ENCODE data around the gene CGRRF1. TPM values are rescaled to one million over a fixed set of nuclear protein-coding genes. Genes with fewer than 3 reads are reported as not detected.

CGRRF1 gene
- total RNA-seq, 1 donor from 2014 or later = 13.7 TPM

- DNase-seq (ENCODE audit: low read depth) = no peak
Measured at GRCh38 chr14:54489318-54489683, 20.4 kb upstream of the CGRRF1 start.

DNA sequence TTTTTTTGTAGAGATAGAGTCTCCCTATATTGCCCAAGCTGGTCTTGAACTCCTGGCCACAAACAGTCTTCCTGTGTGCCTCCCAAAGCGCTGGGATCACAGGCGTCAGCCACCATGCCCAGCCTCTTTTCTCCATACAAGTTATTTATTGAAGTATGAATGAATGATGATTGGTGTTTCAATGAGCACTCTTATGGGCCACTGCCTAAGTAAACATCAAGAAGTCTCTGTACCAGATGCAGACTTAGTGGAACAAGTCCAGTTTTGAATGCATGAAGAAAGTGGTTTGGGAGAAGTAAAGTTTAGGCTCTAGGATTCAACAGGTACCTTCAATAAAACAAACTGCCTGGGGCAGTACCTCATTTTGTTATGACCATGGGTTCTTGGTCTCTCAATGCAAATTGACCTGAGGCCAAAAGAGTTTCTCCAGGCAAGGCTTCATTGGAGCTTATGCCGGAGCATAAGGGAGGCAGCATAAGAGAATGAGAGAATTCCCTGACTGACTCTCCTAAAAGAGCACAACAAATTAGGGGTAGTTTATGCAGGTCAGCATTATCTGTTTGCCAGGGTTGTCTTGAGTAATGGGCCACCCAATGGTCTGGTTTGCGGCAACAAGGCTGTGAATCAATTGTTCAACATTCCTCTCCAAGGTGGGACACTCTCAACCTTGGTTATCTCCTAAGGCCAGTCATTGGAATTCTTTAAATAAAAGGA is 19.8 kb upstream of the CGRRF1 start:
- DNase-seq (ENCODE audit: low read depth) = no peak

GRCh38 chr14:54490445-54491175 is 19.1 kb upstream of the CGRRF1 start:
- DNase-seq (ENCODE audit: low read depth) = no peak

DNA sequence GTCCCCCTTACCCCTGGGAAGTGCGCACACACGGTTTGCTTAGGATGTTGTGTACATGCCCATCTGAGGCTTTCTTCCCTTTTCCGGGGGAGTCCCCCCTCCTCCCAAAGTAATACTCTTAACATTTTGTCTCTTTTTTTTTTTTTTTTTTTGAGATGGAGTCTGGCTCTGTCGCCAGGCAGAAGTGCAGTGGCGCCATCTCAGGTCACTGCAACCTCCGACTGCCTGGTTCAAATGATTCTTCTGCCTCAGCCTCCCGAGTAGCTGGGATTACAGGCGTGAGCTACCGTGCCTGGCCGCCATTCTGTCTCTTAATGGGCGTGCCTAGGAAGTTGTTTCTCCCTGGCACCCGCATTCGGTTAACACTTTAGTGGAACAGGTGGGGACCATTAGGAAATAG is 16.4 kb upstream of the CGRRF1 start:
- DNase-seq (ENCODE audit: low read depth) = no peak

DNA sequence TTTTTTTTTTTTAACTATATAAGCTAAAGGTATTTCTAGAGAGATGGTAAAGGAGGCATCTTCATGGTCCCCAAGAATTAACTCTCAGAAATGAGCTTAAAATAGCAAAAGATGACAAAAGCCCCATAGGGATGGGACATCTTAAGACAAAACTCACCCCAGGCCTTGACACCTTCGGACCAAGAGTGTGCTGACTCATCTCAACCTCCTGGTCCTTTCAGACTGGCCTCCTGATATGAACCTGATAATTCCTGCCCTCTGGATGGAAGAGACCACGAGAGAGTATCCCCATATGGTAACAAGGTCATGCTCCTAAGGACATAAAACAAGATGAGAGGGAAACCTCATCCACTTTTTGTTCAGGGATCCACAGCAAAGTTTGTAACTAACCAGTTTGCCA is 12.5 kb upstream of the CGRRF1 start:
- no peak for DNase-seq (ENCODE audit: low read depth)

DNA sequence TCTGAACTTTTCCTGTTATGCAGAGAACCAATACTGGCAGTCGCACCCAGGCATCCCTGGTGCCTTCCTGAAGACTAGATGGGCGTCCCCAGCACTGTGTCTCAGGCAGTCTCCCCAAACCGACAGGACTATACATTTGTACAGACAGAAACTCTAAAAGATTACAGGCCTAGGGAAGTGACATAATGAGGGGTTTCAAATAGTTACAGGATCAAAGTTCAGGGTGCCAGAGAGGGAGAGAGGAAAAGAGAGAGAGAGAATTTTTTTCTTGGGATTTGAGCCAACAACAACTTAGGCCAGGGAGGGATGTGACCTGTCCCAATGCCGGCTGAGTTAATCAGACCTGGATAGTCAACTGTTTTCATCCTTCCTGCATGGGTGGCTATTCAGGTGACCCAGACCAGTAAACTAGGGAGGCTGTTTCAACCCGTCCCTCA is 11.6 kb upstream of the CGRRF1 start:
- no peak for DNase-seq (ENCODE audit: low read depth)

- no peak for DNase-seq (ENCODE audit: low read depth)
Measured at GRCh38 chr14:54498579-54498978, 11.1 kb upstream of the CGRRF1 start.

DNA sequence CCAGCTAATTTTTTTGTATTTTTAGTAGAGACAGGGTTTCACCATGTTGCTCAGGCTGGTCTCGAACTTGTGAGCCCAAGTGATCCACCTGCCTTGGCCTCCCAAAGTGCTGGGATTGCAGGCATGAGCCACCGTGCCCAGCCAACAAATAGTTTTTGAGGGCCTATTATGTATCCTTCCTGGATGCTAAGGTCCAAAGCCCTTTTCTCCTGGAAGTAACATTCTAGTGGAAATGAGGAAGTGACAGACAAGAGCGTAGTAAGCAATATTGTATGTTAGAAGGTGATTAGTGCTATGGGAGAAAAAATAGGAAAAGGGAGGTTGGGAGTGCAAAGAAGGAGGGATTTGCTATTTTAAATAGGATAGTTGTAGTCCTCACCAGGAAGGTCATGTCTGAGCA is 9.0 kb upstream of the CGRRF1 start:
- DNase-seq (ENCODE audit: low read depth) = no peak

DNA sequence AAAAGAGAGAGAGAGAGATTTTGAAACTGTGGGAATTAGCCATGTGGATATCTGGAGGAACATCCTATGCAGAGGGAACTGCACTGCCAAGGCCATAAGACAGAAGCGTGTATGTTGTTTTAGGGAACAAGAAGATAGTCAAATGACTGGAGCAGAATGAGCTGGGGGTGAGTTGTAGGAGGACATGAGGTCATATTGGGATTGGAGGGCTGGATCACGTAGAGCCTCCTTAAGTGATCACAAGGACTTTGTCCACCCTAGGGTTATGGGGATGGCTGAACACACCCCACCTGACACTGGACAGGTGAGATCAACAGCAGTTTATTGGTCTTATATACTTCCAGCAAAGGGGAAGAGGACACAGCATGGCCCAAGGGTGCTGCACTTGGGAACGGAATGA is 8.2 kb upstream of the CGRRF1 start:
- no peak for DNase-seq (ENCODE audit: low read depth)

DNA sequence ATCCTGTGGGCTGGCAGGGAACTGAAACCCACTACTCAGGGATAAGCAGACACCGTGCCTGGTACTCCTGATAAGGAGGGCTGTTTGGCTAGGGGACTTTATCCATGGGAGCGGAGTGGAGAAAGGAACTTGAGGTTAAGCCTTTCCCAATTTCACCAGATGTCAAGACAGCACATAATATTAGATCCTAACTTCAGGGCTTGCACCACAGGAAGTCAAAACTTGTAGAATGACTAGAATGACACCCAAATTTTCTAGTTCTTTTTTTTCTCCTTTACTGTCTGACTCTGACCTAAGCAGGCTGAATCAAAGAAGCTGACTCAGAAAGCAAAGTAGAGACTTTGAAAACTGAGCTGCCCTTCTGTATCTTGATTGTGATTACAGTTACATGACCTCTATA is 7.1 kb upstream of the CGRRF1 start:
- no peak for DNase-seq (ENCODE audit: low read depth)

DNA sequence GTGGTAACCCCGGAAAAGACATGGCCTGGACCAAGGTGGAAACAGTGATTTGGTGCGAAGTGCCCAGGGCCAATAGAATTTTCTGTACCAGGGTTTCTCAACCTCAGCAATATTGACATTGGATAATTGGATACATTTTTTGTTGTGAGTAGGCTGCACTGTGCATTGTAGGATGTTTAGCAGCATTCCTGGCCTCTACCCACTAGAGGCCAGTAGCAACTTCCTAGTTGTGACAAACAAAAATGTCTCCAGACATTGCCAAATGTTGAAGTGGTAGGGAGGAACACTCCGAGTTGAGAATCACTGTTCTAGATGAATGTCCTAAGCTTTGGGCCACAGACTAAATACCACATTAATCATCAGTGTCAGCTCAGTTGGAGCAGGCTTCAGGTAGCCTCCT is 6.2 kb upstream of the CGRRF1 start:
- no peak for DNase-seq (ENCODE audit: low read depth)

DNA sequence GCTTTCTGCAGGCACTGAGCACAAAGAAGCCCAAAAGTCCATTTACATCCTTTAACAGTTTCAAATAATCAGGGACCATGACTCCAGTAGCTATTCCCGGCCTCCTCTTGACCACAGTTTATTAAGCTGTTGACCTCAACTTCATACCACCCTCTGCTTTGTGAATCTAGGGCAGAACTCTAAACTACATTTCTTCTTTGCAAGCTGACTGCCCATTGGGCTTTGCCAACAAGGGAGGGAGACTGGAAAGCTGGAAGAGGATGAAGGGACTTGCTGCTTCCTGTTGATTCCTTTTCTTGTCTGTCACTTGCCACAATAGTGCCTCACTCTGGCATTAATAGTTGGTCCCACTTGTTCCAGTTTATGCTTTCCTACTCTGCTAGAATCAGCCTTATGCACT is 2.7 kb downstream of the CGRRF1 start:
- peak; percentile 61 for DNase-seq (ENCODE audit: low read depth)

DNA sequence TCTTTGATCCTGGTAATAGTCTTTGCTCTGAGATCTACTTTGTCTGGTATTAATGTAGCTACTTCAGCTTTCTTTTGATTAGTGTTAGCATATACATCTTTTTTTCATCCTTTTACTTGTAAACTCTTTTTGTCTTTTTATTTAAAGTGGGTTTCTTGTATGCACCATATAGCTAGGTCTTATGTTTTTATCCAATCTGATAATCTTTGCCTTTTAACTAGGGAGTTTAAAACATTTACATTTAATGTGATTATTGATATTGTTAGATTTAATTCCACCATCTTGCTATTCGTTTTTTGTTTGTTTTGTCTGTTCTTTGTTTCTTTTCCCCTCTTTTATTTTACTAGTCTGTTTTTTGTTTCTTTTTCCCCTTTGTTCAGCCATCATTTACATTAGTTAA is 6.0 kb downstream of the CGRRF1 start:
- no peak for DNase-seq (ENCODE audit: low read depth)

DNA sequence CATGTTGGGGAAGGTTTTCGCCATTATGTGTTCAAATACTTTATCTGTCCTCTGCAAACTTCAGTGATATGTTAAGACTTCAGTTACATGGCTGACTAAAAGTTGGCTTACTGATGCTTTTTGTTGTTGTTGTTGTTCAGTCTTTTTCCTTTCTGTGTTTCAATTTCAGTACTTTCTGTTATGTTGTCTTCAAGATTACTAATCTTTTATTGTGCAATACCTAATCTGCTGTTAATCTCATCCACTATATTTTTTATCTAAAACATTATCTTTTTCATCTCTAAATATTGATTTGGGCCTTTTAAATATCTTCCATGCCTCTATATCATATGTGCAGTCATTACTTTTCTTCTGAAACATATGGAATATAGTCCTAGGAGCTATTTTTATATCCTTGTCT is 7.0 kb downstream of the CGRRF1 start:
- DNase-seq (ENCODE audit: low read depth) = no peak

- no peak for DNase-seq (ENCODE audit: low read depth)
Measured at GRCh38 chr14:54524410-54524809, 14.7 kb downstream of the CGRRF1 start.

DNA sequence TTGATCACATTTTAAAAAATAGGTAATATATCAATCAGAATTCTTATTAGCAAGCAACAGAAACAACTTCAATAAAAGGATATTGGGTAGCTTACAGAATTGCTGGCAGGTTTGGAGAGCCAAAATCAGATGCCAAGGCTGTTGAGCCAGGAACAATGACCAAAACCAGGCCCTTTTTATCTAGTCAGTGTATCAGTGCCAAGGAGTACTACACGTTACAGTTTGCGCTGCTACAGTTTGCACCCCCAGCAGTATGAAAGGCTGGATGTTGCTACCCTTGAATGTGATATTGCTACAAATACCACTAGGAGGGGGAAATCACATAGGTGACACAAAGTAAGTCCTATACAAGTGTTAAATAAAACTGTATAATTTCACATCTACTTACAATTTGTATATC is 19.3 kb downstream of the CGRRF1 start:
- no peak for DNase-seq (ENCODE audit: low read depth)

GRCh38 chr14:54529811-54530210 is 20.1 kb downstream of the CGRRF1 start:
- DNase-seq (ENCODE audit: low read depth) = peak; percentile 16

DNA sequence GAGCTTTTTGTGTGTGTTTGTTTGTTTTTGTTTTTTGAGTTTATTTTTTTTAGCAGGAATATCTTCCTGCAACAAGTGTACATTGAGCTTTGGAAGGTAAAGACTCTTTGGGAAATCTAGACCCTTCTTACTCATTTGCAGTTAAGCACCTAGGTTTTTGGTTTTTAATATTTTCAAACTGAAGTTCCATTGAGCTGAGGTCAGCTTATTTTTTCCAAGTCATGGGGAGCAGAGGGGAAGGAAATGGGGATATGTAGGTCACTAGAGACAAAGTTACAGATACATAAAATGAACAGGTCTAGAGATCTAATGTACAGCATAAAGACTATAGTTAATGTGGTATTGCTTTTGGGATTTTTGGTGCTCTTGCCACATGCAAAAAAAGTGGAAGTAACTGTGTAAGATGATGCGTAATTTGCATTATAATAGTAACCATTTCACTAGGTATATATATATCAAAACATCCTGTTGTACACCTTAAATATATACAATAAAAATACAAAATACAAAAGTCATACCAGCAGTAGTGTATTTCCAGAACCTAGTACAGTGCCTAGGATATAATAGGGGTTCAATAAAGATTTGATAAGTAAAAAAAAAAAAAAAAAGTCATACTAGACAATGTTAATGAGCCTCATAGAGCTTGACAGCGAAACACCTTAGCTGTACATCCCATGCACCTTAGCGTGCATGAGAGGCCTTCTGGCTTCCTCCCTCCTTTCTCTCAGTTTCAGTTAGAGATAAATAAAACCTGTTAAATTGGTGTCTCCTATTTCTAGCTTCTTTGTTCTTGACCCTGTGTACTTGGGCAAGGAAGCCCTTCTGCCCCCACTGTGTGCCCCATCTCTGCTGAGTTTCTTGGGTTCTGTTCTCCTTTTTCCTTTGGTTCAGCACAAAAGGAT is 22.7 kb downstream of the CGRRF1 start:
- no peak for DNase-seq (ENCODE audit: low read depth)

GRCh38 chr14:54533100-54533499 is 23.4 kb downstream of the CGRRF1 start:
- DNase-seq (ENCODE audit: low read depth) = no peak

- no peak for DNase-seq (ENCODE audit: low read depth)
Measured at GRCh38 chr14:54535126-54535525, 25.4 kb downstream of the CGRRF1 start.

DNA sequence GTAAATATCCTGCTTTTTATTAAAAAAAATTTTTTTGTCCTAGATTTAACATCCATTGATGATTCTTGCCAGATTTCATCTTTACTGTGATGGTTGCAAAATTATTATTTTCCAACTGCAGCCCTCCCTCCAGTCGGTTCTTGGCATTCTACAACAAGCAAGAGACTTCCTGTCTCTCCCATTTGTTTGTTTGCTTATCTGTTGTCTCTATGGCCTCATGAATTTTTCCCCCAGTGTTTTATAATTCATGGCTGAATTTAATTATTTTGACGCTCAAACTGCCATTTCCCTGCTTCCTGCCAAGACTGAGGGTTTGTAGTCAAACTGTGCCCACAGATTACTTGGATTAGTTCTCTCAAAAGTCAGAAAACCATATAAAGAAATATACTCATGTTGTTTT is 25.9 kb downstream of the CGRRF1 start:
- no peak for DNase-seq (ENCODE audit: low read depth)

GRCh38 chr14:54537651-54538050 is 27.9 kb downstream of the CGRRF1 start:
- DNase-seq (ENCODE audit: low read depth) = no peak

All from myocyte (in vitro differentiated cells).